Endodermal cell (in vitro differentiated cells): ENCODE data around the gene TNS3. TPM values are rescaled to one million over a fixed set of nuclear protein-coding genes. Genes with fewer than 3 reads are reported as not detected.

ENCODE experiments used
- DNase-seq: peaks from one replicate; pipeline ENCODE4 v3.0.0-alpha.2; 2017
- H3K27ac ChIP-seq: 2 replicates; pipeline ENCODE4 v1.5.1; 2013; ENCODE audit warnings: mild to moderate bottlenecking, low read depth, low read length, moderate library complexity
- H3K27me3 ChIP-seq: 2 replicates; pipeline ENCODE4 v1.6.1; 2013; ENCODE audit warnings: mild to moderate bottlenecking, low read length, moderate library complexity; ENCODE audit not compliant: insufficient read depth, control insufficient read depth, poor library complexity, severe bottlenecking
- H3K36me3 ChIP-seq: 2 replicates; pipeline ENCODE4 v1.7.0; 2013; ENCODE audit warnings: mild to moderate bottlenecking, low read length, moderate library complexity; ENCODE audit not compliant: control insufficient read depth, insufficient read depth
- H3K4me1 ChIP-seq: one replicate; pipeline ENCODE4 v1.7.0; 2013; ENCODE audit warnings: low read length; ENCODE audit not compliant: control insufficient read depth, insufficient read depth
- H3K4me3 ChIP-seq: 2 replicates; pipeline ENCODE4 v1.5.1; 2013; ENCODE audit warnings: mild to moderate bottlenecking, low read length, moderate library complexity
- H3K9ac ChIP-seq: 2 replicates; pipeline ENCODE4 v1.6.1; 2013; ENCODE audit warnings: mild to moderate bottlenecking, low read length, moderate library complexity; ENCODE audit not compliant: poor library complexity, severe bottlenecking; ENCODE audit errors: extremely low read depth
- H3K9me3 ChIP-seq: 2 replicates; pipeline ENCODE4 v1.6.1; 2013; ENCODE audit warnings: mild to moderate bottlenecking, low read length, moderate library complexity; ENCODE audit not compliant: control insufficient read depth
- H3K27ac Mint-ChIP-seq: 2 replicates; pipeline ENCODE4 v1.8.0; 2020; ENCODE audit warnings: mixed read lengths
- H3K27me3 Mint-ChIP-seq: 2 replicates; pipeline ENCODE4 v1.8.0; 2021; ENCODE audit warnings: mild to moderate bottlenecking, mixed read lengths; ENCODE audit not compliant: insufficient read depth
- H3K36me3 Mint-ChIP-seq: 2 replicates; pipeline ENCODE4 v1.8.0; 2020; ENCODE audit warnings: low read depth, mixed read lengths
- H3K4me1 Mint-ChIP-seq: 2 replicates; pipeline ENCODE4 v1.8.0; 2020; ENCODE audit warnings: mixed read lengths
- H3K4me3 Mint-ChIP-seq: 2 replicates; pipeline ENCODE4 v1.8.0; 2020; ENCODE audit warnings: mild to moderate bottlenecking, moderate library complexity, mixed read lengths
- H3K9me3 Mint-ChIP-seq: 2 replicates; pipeline ENCODE4 v1.8.0; 2020; ENCODE audit warnings: mild to moderate bottlenecking, mixed read lengths
- CTCF ChIP-seq: fragments of 200-600 bp; sonication (generic); conservative IDR thresholded peaks from 2 replicates; pipeline ENCODE4 v1.5.0; 2021; ENCODE audit warnings: antibody characterized with exemption, mild to moderate bottlenecking
- WGBS, 2 experiments: methylation state at CpG; one replicate each; pipeline versions ENCODE4 v1.1.5 to v1.1.7; 2013; ENCODE audit warnings: missing lambda C conversion rate in 2 of 2, mixed read lengths in 1 of 2; ENCODE audit not compliant: insufficient coverage in 1 of 2, insufficient read length in 1 of 2; 5-methylcytosine and 5-hydroxymethylcytosine counted together
- total RNA-seq, 2 donors: library from RNA; stranded (reverse); fragmentation: NEBNext Ultra II Directional in 1 of 2; extraction: Animal tissue kit (Norgen Biotek cat#: 25700) in 1 of 2; gene quantifications; 2 replicates in 1 of 2; 3 replicates in 1 of 2; pipeline ENCODE4 v1.2.1, GENCODE V29; 2021

Gene TNS3
- total RNA-seq, 2 donors from 2014 or later, result 33.8 to 38.5 TPM

- Mint-ChIP-seq H3K27ac (no peak overlapping the region), H3K4me1 (peaks cover 20% of the 10 kb centered on the region), H3K36me3 (no peaks in the 10 kb centered on the region), H3K27me3 (no peaks in the 10 kb centered on the region), H3K4me3 (no peak overlapping the region), H3K9me3 (peaks cover 18% of the 10 kb centered on the region)
- 91 to 94% methylated on average over 5 to 7 of the region's 7 CpGs for WGBS, 2 experiments
- DNase-seq, result no peak
- Histone ChIP-seq H3K36me3 (no peaks in the 10 kb centered on the region), H3K27me3 (no peaks in the 10 kb centered on the region), H3K27ac (no peak overlapping the region), H3K4me1 (no peaks in the 10 kb centered on the region), H3K4me3 (no peak overlapping the region), H3K9me3 (peaks cover 2% of the 10 kb centered on the region), H3K9ac (no peak overlapping the region)
- no peak for TF ChIP-seq CTCF
These were observed 20.5 kb upstream of the TNS3 start for GRCh38 chr7:47602272-47603004.

GRCh38 chr7:47601881-47602249, 20.0 kb upstream of the TNS3 start:
- H3K27ac ChIP-seq, result no peak overlapping the region
- H3K4me1 ChIP-seq, result no peaks in the 10 kb centered on the region
- H3K4me3 Mint-ChIP-seq, result no peak overlapping the region
- H3K9me3 Mint-ChIP-seq, result peaks cover 24% of the 10 kb centered on the region
- peaks cover 2% of the 10 kb centered on the region for H3K36me3 Mint-ChIP-seq
- TF ChIP-seq CTCF, result no peak
- H3K9ac ChIP-seq, result no peak overlapping the region
- no peak for DNase-seq
- H3K4me3 ChIP-seq, result no peak overlapping the region
- H3K27me3 Mint-ChIP-seq, result no peaks in the 10 kb centered on the region
- H3K27me3 ChIP-seq, result no peaks in the 10 kb centered on the region
- peaks cover 20% of the 10 kb centered on the region for H3K4me1 Mint-ChIP-seq
- WGBS, 2 experiments, result 90 to 94% methylated on average over 2 of the region's 2 CpGs
- H3K36me3 ChIP-seq, result no peaks in the 10 kb centered on the region
- H3K27ac Mint-ChIP-seq, result no peak overlapping the region
- peaks cover 6% of the 10 kb centered on the region for H3K9me3 ChIP-seq

DNA sequence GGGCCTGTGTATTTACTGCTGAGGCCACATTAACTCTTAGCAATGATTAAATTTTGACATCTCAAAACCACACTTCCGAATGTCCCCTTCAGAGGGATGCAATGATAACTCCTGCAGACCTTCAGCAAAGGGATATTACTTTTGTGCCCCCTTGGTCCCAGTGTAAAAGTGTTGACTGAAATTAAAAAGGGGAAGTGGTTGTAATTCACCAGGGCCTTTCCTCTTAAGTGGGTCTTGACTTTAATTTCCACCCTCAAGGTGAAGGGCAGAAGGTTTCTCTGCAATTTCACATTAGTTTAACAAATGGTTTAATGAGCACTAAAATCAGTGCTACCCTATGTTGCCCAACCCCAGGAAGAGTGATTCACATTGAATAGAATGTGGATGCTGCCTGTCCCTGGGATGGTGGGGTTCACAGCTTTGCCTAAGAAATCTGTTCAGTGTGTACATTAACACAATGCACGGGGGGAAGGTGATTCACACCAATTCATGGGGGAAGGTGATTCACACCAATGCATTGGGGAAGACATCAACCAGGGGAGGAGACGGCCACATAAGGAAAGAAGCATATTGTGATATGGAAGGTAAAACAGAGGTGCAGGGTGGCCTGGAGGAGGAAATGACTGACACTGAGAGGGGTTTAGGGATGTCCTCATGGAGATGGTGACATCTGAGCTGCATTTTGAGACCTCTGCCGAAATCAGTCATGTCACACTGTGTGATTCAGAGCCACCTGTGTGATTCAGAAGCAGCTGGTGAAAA, 19.4 kb upstream of the TNS3 start:
- Histone ChIP-seq H3K27me3 (no peaks in the 10 kb centered on the region), H3K27ac (no peak overlapping the region), H3K4me1 (no peaks in the 10 kb centered on the region), H3K9me3 (peaks cover 12% of the 10 kb centered on the region), H3K36me3 (no peaks in the 10 kb centered on the region), H3K9ac (no peak overlapping the region), H3K4me3 (no peak overlapping the region)
- Mint-ChIP-seq H3K36me3 (peaks cover 2% of the 10 kb centered on the region), H3K9me3 (peaks cover 30% of the 10 kb centered on the region), H3K27me3 (no peaks in the 10 kb centered on the region), H3K27ac (no peak overlapping the region), H3K4me3 (no peak overlapping the region), H3K4me1 (peaks cover 20% of the 10 kb centered on the region)
- TF ChIP-seq CTCF, result no peak
- no peak for DNase-seq
- 85 to 88% methylated on average over 3 to 4 of the region's 4 CpGs for WGBS, 2 experiments
